HL-60 (cell line): ENCODE data around the gene KDM4C.

Experiments
- POLR2AphosphoS5 ChIP-seq: IDR thresholded peaks from 2 replicates; pipeline ENCODE4 v1.6.1; 2012; ENCODE audit warnings: low read depth
- SPI1 ChIP-seq: IDR thresholded peaks from 2 replicates; pipeline ENCODE4 v1.6.1; 2012; ENCODE audit warnings: low read depth, mild to moderate bottlenecking, borderline replicate concordance
- TF ChIP-seq, protein P1 (sequence below): IDR thresholded peaks from one replicate; pipeline ENCODE4 v1.5.1; 2011; ENCODE audit warnings: low read length, control low read depth, inconsistent platforms; ENCODE audit not compliant: insufficient read depth
- TF ChIP-seq, protein P2 (sequence below): IDR thresholded peaks from 2 replicates; pipeline ENCODE4 v1.6.1; 2012; ENCODE audit warnings: low read depth; ENCODE audit not compliant: insufficient replicate concordance

DNA sequence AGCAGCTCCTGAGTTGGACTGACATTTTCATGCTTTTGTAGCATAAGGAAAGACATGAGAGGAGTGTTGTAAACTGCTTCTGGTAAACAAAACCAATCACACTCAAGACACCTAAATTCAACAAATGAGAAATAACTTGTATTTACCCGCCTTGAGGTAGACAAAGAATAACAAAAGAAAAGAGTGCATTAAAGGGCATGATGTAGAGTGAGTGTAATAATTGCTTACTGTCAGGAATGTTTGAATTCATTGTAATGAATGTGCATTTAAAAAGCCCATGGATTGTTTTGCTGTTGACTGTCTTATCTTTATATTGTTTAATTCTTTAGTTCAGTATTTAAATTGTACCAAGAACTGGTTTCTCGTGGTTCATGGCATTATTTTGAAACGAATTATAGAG, 61.8 kb downstream of the KDM4C start:
- TF ChIP-seq, protein P1, sequence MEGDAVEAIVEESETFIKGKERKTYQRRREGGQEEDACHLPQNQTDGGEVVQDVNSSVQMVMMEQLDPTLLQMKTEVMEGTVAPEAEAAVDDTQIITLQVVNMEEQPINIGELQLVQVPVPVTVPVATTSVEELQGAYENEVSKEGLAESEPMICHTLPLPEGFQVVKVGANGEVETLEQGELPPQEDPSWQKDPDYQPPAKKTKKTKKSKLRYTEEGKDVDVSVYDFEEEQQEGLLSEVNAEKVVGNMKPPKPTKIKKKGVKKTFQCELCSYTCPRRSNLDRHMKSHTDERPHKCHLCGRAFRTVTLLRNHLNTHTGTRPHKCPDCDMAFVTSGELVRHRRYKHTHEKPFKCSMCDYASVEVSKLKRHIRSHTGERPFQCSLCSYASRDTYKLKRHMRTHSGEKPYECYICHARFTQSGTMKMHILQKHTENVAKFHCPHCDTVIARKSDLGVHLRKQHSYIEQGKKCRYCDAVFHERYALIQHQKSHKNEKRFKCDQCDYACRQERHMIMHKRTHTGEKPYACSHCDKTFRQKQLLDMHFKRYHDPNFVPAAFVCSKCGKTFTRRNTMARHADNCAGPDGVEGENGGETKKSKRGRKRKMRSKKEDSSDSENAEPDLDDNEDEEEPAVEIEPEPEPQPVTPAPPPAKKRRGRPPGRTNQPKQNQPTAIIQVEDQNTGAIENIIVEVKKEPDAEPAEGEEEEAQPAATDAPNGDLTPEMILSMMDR = no peak
- TF ChIP-seq, protein P2, sequence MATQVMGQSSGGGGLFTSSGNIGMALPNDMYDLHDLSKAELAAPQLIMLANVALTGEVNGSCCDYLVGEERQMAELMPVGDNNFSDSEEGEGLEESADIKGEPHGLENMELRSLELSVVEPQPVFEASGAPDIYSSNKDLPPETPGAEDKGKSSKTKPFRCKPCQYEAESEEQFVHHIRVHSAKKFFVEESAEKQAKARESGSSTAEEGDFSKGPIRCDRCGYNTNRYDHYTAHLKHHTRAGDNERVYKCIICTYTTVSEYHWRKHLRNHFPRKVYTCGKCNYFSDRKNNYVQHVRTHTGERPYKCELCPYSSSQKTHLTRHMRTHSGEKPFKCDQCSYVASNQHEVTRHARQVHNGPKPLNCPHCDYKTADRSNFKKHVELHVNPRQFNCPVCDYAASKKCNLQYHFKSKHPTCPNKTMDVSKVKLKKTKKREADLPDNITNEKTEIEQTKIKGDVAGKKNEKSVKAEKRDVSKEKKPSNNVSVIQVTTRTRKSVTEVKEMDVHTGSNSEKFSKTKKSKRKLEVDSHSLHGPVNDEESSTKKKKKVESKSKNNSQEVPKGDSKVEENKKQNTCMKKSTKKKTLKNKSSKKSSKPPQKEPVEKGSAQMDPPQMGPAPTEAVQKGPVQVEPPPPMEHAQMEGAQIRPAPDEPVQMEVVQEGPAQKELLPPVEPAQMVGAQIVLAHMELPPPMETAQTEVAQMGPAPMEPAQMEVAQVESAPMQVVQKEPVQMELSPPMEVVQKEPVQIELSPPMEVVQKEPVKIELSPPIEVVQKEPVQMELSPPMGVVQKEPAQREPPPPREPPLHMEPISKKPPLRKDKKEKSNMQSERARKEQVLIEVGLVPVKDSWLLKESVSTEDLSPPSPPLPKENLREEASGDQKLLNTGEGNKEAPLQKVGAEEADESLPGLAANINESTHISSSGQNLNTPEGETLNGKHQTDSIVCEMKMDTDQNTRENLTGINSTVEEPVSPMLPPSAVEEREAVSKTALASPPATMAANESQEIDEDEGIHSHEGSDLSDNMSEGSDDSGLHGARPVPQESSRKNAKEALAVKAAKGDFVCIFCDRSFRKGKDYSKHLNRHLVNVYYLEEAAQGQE = no peak
- TF ChIP-seq POLR2AphosphoS5 (no peak), SPI1 (no peak)
